Pancreas (tissue), 10 donors: Measurements from ENCODE around the gene ADGRG6. TPM values are rescaled to one million over a fixed set of nuclear protein-coding genes. Genes with fewer than 3 reads are reported as not detected.
"Not testable (repeated sequence)": the region's sequence is repeated elsewhere in the genome, so short reads cannot be mapped to it uniquely, and the experiment has no call there.

Experiments
- ATAC-seq, 4 donors: fragments of 200-7000 bp; cut with Tn5 transposase; one replicate each; pipeline versions ENCODE4 v1.8.0 to v1.9.1; 2020; ENCODE audit warnings: mild to moderate bottlenecking in 4 of 4, moderate library complexity in 4 of 4
- DNase-seq, 6 donors: peaks; one replicate each; pipeline ENCODE4 v3.0.0-alpha.2; 2020
- FAIRE-seq: peaks from 2 replicates; lab custom pipeline; 2012; peaks lifted over from hg19 to GRCh38; lab: Jason Lieb, UNC
- H3K27ac ChIP-seq, 4 donors: fragments of 200-600 bp; sonication (generic); 1 replicate in 3 of 4; 2 replicates in 1 of 4; pipeline versions ENCODE4 v1.5.0 to v1.8.0; 2020
- H3K27me3 ChIP-seq, 4 donors: fragments of 200-600 bp; one replicate each; pipeline ENCODE4 v1.8.0; 2021
- H3K36me3 ChIP-seq, 3 donors: fragments of 200-600 bp; sonication (generic) in 1 of 3; one replicate each; pipeline versions ENCODE4 v1.5.0 to v1.8.0; 2020 to 2021
- H3K4me1 ChIP-seq, 3 donors: fragments of 200-600 bp; one replicate each; pipeline ENCODE4 v1.8.0; 2021
- H3K4me3 ChIP-seq, 4 donors: fragments of 200-600 bp; sonication (generic) in 2 of 4; one replicate each; pipeline versions ENCODE4 v1.5.0 to v1.8.0; 2020 to 2021
- H3K9me3 ChIP-seq, 4 donors: fragments of 200-600 bp; one replicate each; pipeline ENCODE4 v1.8.0; 2021
- CTCF ChIP-seq, 4 donors: fragments of 200-600 bp; sonication (generic) in 3 of 4; IDR thresholded peaks; one replicate each; pipeline versions ENCODE4 v1.5.0 to v1.8.0; 2021; ENCODE audit warnings: antibody characterized with exemption in 4 of 4
- WGBS, 2 donors: extraction: QIAGEN DNeasy Blood & Tissue Kit; methylation state at CpG; one replicate each; pipeline ENCODE4 v1.1.7; 2013; 5-methylcytosine and 5-hydroxymethylcytosine counted together
- intact Hi-C, 3 donors: fragments of 100-400 bp; cut with DNase I; formaldehyde crosslinking; loops; one replicate each; pipeline versions ENCODE4 v1.11.1 to v1.14.2; 2022
- polyA plus RNA-seq, 2 donors: library from polyadenylated mRNA; stranded (reverse); fragments of 200-250 nt; gene quantifications; one replicate each; pipeline ENCODE4 v1.2.3, GENCODE V29; 2013
- total RNA-seq, 6 donors: library from RNA; stranded (reverse); fragmentation: NEBNext Ultra II Directional in 4 of 6; extraction: Animal tissue kit (Norgen Biotek cat#: 25700) in 4 of 6; gene quantifications; one replicate each; pipeline versions ENCODE4 v1.2.1 to v1.2.4, GENCODE V29; 2021 to 2023
- donor health status: healthy with polysubstance abuse.
- donor health status: DM: no; HTN: no; CAD: no; lungs with moderate emphysema.
- donor health status: DM: no; HTN: no; CAD: no.
- donor health status: control.
- donor health status: control.
- donor health status: Bipolar disorder and iron deficiency.
- donor health status: DM: yes; HTN: yes; CAD: no.
- donor health status: DM: no; HTN: no; CAD: no.
- donor health status: DM: no; HTN: no; CAD: no.
- donor health status: DM: yes; HTN: yes; CAD: no.

Gene ADGRG6
- total and polyA plus RNA-seq, 8 donors: 1.6 to 10.7 (median 4.2) TPM

- no peak for FAIRE-seq
- no peak for DNase-seq
- H3K4me1 ChIP-seq: peaks cover 0 to 6% (median 0%) of the 10 kb centered on the region in 3 donors
- H3K27me3 ChIP-seq: no peaks in the 10 kb centered on the region
- TF ChIP-seq CTCF (IDR thresholded peaks at IDR 0.05): no peak
- no peaks in the 10 kb centered on the region for H3K9me3 ChIP-seq
- WGBS, 2 donors: 71 to 88% methylated on average over 1 of the region's 1 CpG
- no peaks in the 10 kb centered on the region for H3K36me3 ChIP-seq
- H3K4me3 ChIP-seq: no peak overlapping the region
- no peak for ATAC-seq
- intact Hi-C loops: no loop called here
- no peak overlapping the region for H3K27ac ChIP-seq
Measured at GRCh38 chr6:142345261-142345660, 43.5 kb downstream of the ADGRG6 start.

GRCh38 chr6:142346166-142346565 is 44.4 kb downstream of the ADGRG6 start:
- intact Hi-C loops, ATAC-seq, H3K4me1 ChIP-seq, H3K27ac ChIP-seq, H3K4me3 ChIP-seq, DNase-seq, FAIRE-seq, H3K36me3 ChIP-seq, H3K27me3 ChIP-seq, H3K9me3 ChIP-seq: not testable (repeated sequence)
- 52 to 75% methylated on average over 3 of the region's 3 CpGs for WGBS, 2 donors

- H3K9me3 ChIP-seq: no peaks in the 10 kb centered on the region
- 65 to 80% methylated on average over 3 of the region's 3 CpGs for WGBS, 2 donors
- TF ChIP-seq CTCF (IDR thresholded peaks at IDR 0.05): no peak
- no peaks in the 10 kb centered on the region for H3K36me3 ChIP-seq
- H3K27ac ChIP-seq: no peak overlapping the region
- H3K27me3 ChIP-seq: no peaks in the 10 kb centered on the region
- intact Hi-C loops: no loop called here
- DNase-seq: no peak
- FAIRE-seq: no peak
- H3K4me1 ChIP-seq: no peaks in the 10 kb centered on the region
- no peak for ATAC-seq
- no peak overlapping the region for H3K4me3 ChIP-seq
Measured at GRCh38 chr6:142349215-142349823, 47.5 kb downstream of the ADGRG6 start.

GRCh38 chr6:142350309-142350708 is 48.5 kb downstream of the ADGRG6 start:
- ATAC-seq (no peak), FAIRE-seq (no peak), DNase-seq (no peak)
- Histone ChIP-seq H3K4me1 (no peaks in the 10 kb centered on the region), H3K27ac (no peak overlapping the region), H3K9me3 (no peaks in the 10 kb centered on the region), H3K36me3 (no peaks in the 10 kb centered on the region), H3K27me3 (no peaks in the 10 kb centered on the region), H3K4me3 (no peak overlapping the region)
- TF ChIP-seq CTCF (IDR thresholded peaks at IDR 0.05): no peak
- WGBS, 2 donors: 98% methylated on average over 1 of the region's 1 CpG
- intact Hi-C loops: no loop called here

DNA sequence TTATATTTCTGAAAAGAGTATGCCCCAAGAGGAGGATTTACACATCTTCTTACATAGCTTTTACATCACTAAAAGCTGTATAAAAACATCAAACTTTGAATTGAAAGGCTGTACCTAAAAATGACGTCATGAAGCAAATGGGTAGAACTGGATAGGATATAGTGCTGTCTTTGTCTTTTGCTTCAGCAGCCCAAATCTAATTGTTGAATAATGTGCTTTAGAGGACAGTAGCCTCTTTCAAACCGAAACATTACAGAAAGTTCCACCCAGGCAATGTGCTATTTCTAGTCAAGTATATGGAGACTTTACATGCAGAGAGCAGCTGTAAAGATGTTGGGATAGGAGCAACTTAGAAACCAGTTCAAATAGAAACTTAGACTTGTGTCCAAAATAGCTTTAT is 51.9 kb downstream of the ADGRG6 start:
- FAIRE-seq (no peak), DNase-seq (no peak)
- 46 to 50% methylated on average over 2 of the region's 2 CpGs for WGBS, 2 donors

More for the DNA sequence above, 51.9 kb downstream of the ADGRG6 start:
- ATAC-seq: no peak
- Histone ChIP-seq H3K36me3 (no peaks in the 10 kb centered on the region), H3K27me3 (no peaks in the 10 kb centered on the region), H3K27ac (no peak overlapping the region), H3K9me3 (no peaks in the 10 kb centered on the region), H3K4me1 (no peaks in the 10 kb centered on the region), H3K4me3 (no peak overlapping the region)
- no peak for TF ChIP-seq CTCF (IDR thresholded peaks at IDR 0.05)
- intact Hi-C loops: no loop called here
